Hematopoietic multipotent progenitor cell (in vitro differentiated cells): ENCODE data around the gene ARFIP2. TPM values are rescaled to one million over a fixed set of nuclear protein-coding genes. Genes with fewer than 3 reads are reported as not detected.

ENCODE experiments used
- DNase-seq, 3 donors: peaks; one replicate each; pipeline ENCODE4 v3.0.0-alpha.2; 2011 to 2015; ENCODE audit warnings: low read depth in 2 of 3, low spot score in 2 of 3
- total RNA-seq: library from RNA; depleted of rRNA; stranded (reverse); fragments of >200 nt; gene quantifications from one replicate; pipeline ENCODE4 v1.2.3, GENCODE V29; 2012

The ARFIP2 gene
- total RNA-seq, 1 donor = 46.3 TPM

DNA sequence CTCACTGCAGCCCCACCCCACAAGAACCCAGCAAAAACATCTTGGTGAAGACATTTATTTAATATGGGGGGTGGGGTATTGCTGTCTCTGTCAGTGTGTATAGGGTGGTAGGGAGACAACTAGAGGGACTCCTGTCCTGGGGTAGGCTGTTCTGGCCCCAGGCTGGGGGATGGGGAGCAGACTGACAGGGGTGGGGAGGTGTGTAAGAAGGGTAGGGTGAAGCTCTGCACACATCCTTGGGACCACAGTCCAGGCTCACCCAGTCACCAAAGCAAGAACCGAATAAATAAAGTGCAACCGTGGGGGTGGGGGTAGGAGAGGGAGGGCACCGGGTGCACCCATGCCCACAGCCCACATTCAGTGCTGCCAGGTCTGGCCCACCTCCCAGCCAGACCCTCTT, 32.6 kb downstream of the ARFIP2 start:
- no peak for DNase-seq

DNA sequence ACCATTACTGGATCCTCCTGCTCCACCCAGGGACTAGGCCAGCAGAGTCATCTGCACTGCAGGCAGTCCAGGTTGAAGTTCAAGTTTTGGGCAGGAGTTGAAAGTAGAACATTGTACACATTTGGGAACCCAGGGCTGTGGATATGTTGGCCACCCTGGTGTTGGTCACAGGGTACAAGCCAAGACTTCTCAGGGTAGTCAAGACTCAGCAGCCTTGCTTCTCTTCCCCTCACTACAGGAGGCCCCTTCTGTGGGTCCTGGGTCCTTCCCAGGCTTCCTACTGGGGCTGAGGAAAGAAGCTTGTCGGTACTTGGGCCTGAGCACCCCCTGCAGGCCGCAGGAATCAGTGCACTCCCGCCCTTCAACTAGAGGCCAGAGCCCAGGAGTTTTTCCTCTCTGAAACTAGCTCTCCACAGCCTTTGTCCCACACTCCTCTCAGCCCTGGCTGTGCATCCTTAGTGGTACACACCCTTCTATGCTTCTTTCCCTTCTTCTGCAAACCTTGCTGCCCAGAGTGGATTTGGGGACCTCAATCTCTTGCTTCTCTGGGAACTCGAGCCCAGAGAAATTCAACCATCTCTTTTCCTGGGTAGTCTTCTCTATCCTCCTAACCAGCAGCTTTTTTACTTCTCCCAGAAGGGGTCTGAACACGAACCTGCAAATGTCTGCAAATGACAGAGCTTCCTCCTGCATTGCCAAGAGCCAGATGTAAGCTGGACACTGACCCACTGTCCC, 37.7 kb downstream of the ARFIP2 start:
- peak; percentile 37 to 61 (median 42) for DNase-seq

DNA sequence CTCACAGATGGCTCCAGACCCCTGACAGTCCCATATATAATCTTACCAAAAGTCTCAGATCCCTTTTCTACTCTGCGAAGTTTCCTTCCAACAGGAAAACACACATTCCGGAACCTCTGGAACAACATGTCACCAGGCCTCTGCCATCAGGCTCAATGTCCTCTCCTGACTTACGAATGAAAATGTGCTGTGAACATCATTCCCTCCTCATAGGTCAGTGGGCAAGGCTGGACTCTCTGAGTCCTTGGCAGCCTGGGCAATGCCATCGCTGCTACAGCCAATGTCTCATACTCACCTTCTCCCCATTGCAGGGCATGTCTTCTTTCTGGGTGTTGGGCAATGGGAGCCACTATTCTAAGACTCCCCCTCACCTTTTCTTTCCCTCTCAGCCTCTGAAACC, 38.7 kb downstream of the ARFIP2 start:
- DNase-seq = no peak

DNA sequence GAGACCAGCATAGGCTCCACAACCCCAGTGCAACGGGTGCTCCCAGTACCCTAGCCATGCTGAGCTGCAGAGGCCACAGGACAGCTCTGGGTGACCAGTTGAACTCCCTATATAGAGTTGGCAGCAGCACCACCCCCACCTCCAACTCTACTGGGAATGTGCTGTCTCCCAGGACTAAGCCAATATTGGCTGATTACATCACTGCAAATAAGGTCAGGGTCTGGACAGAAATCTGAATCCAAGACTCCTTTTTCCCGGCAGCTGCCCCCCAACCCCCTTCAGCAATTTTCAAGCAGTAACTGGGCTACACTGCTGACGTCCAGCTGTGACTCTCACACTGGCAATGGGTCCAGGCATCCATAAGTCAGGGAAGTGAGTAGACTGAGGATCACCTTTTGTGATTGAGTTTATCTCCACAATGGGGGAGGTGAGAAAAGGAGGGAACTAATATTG, 40.2 kb downstream of the ARFIP2 start, which contains the start of gene HPX:
Gene HPX (minus strand): TSS at position 82 of the 453 bp plus-strand sequence. CDS start 24 bp downstream, at position 58.
- no peak for DNase-seq

DNA sequence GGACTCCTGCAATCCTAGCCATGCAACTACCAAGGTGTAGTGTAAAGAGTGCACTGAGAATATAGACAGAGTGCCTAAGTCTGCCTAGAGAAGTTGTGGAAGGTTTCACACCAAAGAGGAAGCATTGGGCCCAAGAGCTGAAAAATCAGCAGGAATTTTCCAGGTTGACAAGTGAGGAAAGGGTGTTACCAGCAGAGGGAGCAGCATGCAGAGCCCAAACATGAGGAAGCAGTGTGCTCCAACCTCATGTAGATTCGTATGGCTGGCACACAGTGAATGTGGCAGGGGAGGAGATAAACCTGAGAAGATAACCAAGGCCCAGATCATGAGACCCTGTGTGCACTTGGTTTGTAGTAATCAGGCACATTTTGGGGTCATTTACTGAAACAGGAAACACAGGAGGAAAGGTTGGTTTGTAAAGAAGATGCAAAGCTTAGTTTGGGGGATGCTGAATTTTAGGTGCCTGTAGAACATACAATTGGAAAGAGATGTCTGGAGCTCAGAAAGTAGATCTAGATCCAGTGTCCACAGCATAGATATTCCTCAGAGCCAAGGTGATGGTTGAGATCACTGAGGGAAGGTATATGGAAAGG, 42.1 kb downstream of the ARFIP2 start:
- peak in 2 of 3 donors; percentile 48 to 59 for DNase-seq

DNA sequence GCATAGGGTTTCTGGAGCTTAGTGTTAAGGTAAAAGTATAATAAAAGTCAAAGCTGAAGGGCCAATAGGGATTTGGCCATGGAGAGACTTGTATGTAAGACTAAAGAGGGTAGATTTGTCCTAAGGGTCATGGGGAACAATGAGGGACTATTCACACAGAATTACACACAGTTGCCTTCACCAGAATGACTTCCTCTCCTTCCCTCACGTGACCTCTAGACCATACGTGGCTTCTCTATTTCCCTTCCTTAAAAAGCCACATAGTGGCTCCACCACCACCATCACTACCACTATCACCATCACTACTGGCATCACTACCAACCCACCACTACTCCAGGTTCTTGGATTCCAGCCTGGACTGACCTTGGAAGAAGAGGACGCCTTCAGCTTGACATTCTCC, 43.1 kb downstream of the ARFIP2 start:
- peak in 2 of 3 donors; percentile 35 to 59 for DNase-seq

DNA sequence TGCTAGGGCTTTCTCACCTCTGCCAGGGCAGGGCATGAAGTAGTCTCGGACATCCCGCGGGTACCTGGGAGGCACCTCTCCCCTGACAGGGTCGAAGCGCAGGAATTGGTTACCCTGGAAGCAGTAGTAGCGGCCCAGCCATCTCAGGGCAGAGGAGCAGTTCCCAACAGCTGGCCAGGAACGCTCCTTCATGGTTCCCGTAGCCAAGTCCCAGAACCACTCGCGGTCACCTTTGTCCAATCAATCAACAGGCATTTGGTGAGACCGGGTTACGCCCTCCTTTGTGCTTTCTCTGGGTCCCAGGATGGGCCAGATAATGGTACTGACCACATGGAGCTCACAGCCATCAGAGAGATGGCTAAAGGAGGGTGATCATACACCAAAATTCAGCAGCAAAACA, 43.7 kb downstream of the ARFIP2 start:
- no peak for DNase-seq

DNA sequence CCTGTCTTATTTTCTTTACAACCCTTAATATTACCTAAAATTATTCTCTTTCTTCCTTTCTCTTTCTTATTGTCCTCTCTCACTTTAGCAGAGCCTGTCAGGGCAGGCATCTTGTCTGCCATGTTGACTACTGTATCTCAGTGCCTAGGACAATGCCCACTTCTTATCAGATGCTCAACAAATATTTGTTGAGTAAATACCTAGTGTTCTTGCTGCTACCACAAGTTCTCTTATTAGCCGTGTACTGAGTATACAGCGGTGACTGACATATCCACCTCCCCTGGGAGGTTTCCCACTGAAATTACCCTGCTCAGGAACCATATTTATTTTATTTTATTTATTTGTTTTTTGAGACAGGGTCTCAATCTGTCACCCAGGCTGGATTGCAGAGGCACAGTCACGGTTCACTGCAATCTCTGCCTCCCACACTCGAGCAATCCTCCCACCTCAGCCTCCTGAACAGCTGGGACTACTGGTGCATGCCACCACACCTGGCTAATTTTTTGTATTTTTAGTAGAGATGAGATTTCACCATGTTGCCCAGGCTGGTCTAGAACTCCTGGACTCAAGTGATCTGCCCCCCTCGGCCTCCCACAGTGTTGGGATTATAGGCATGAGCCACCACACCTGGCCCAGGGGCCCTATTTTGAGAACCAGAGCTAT, 47.0 kb downstream of the ARFIP2 start:
- DNase-seq = no peak

DNA sequence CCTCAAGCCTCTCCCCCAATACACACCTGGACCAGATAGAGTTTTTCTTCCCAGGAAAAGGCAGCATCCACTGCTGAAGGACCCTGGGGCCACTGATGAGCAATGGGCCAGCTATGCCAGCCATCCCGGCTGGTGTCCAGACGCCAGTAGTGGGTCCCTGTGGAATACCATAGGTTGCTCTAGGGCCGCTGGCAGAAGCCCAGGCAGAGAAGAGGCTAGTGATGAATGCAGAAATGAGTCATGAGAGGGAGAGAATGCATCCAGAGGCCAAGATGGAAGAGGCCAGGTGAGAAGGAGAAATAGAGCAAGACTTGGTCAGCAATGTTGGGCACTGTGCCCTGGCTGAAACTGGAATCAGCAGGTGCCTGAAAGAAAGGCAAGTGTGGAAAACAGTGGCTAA, 49.3 kb downstream of the ARFIP2 start:
- no peak for DNase-seq

DNA sequence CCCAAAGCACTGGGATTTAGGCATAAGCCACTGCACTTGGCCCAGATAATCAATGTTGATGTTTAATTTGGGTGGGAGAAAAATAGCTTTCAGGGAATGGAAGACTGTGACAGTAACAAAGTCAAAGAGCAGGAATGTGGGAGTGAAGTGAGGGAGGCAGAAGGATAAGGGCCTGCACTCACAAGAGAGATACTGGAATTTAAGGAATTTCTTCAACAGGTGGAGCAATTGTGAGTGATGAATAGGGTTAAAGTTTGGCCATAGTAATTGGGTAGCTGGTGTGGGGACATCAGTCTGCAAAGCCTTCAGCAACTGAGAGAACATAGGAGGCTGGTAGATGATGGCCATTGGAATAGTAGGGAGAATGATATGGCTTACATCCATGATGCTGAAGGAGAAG, 53.6 kb downstream of the ARFIP2 start:
- DNase-seq = no peak

Other genes starting within 250 kb of the ARFIP2 start
- 46.0 TPM for gene FHIP1B, start 246.7 kb downstream of the ARFIP2 start, total RNA-seq
- gene CNGA4, start 242.2 kb downstream of the ARFIP2 start, total RNA-seq = 0.27 TPM
- gene CCKBR, start 221.5 kb downstream of the ARFIP2 start, total RNA-seq = not detected
- 0.27 TPM for gene CAVIN3, start 160.8 kb downstream of the ARFIP2 start, total RNA-seq
- 14.0 TPM for gene SMPD1, start 90.9 kb downstream of the ARFIP2 start, total RNA-seq
- 23.7 TPM for gene APBB1, start 62.2 kb downstream of the ARFIP2 start, total RNA-seq
- gene HPX, start 40.3 kb downstream of the ARFIP2 start, total RNA-seq = 1.6 TPM
- gene TRIM3, start 7.4 kb downstream of the ARFIP2 start, total RNA-seq = 21.3 TPM
- gene TIMM10B, start 170 bp upstream of the ARFIP2 start, total RNA-seq = 83.2 TPM
- 15.6 TPM for gene DNHD1, start 15.9 kb upstream of the ARFIP2 start, total RNA-seq
- 11.0 TPM for gene RRP8, start 122.3 kb upstream of the ARFIP2 start, total RNA-seq
- gene ILK, start 122.4 kb upstream of the ARFIP2 start, total RNA-seq = 107 TPM
- gene TAF10, start 130.9 kb upstream of the ARFIP2 start, total RNA-seq = 37.7 TPM
- gene TPP1, start 138.1 kb upstream of the ARFIP2 start, total RNA-seq = 260 TPM
- 22.4 TPM for gene DCHS1, start 174.5 kb upstream of the ARFIP2 start, total RNA-seq
- gene MRPL17, start 202.0 kb upstream of the ARFIP2 start, total RNA-seq = 16.2 TPM